HL-60 (cell line): ENCODE data around the gene CDH23.
A peak's percentile ranks its signal among the peaks of the same experiment; 100 is the strongest.

Experiments used
- DNase-seq, 2 experiments: peaks; one replicate each; pipeline ENCODE4 v3.0.0-alpha.2; 2010 to 2020; ENCODE audit warnings: low read depth in 1 of 2, low spot score in 1 of 2
- H3K27ac ChIP-seq: fragments of 250-450 bp; sonication (Bioruptor Pico); replicated peaks from 2 replicates; pipeline ENCODE4 v1.5.1; 2020; ENCODE audit warnings: mild to moderate bottlenecking, moderate library complexity
- H3K27me3 ChIP-seq: fragments of 250-450 bp; sonication (Bioruptor Pico); 2 replicates; pipeline ENCODE4 v1.5.1; 2021; ENCODE audit warnings: mild to moderate bottlenecking, moderate library complexity; ENCODE audit not compliant: insufficient read depth, poor library complexity, severe bottlenecking
- H3K4me3 ChIP-seq: replicated peaks from 2 replicates; pipeline ENCODE4 v1.5.1; 2011; ENCODE audit warnings: mild to moderate bottlenecking, control low read depth, low read length; ENCODE audit not compliant: insufficient read depth
- GABPA ChIP-seq: IDR thresholded peaks from 2 replicates; pipeline ENCODE4 v1.6.1; 2012; ENCODE audit warnings: low read depth
- POLR2AphosphoS5 ChIP-seq: IDR thresholded peaks from 2 replicates; pipeline ENCODE4 v1.6.1; 2012; ENCODE audit warnings: low read depth
- REST ChIP-seq: IDR thresholded peaks from 2 replicates; pipeline ENCODE4 v1.6.1; 2012; ENCODE audit warnings: low read depth; ENCODE audit not compliant: insufficient replicate concordance
- SPI1 ChIP-seq: IDR thresholded peaks from 2 replicates; pipeline ENCODE4 v1.6.1; 2012; ENCODE audit warnings: low read depth, mild to moderate bottlenecking, borderline replicate concordance
- TF ChIP-seq, protein P1 (sequence below): IDR thresholded peaks from one replicate; pipeline ENCODE4 v1.5.1; 2011; ENCODE audit warnings: low read length, control low read depth, inconsistent platforms; ENCODE audit not compliant: insufficient read depth

CDH23 gene

DNA sequence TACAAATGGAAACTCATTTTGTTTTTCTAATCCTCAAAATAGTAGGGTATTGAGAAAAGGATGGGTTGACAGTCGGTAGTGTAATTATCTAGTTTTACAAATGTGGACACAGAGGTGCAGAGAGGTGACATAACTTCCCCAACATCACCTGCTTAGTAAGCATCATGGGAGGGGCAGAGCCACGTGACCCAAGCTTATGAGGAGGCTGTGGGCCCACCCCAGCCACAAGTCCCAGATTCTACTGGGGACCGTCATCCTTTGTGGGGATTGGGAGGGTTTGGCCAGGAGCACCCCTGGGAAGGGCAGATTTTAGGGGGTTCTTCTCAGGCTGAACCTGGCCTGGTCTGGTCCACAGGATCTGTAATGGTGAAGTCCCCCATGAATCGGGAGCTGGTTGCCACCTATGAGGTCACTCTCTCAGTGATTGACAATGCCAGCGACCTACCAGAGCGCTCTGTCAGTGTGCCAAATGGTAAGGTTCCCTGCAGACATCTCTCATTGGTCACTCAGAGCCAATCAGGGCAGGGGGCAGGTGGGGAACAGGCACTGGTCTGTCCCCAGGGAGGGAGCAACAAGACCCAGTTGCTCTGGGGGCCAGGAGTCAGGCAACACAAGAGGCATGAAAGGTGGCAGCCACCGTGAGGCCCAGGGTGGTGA is 400.2 kb downstream of the CDH23 start:
- Histone ChIP-seq H3K27ac (peak overlapping the region; percentile 60; the same call in 1 of the 2 replicates), H3K4me3 (no peak overlapping the region), H3K27me3 (no peaks in the 10 kb centered on the region)
- TF ChIP-seq, protein P1, sequence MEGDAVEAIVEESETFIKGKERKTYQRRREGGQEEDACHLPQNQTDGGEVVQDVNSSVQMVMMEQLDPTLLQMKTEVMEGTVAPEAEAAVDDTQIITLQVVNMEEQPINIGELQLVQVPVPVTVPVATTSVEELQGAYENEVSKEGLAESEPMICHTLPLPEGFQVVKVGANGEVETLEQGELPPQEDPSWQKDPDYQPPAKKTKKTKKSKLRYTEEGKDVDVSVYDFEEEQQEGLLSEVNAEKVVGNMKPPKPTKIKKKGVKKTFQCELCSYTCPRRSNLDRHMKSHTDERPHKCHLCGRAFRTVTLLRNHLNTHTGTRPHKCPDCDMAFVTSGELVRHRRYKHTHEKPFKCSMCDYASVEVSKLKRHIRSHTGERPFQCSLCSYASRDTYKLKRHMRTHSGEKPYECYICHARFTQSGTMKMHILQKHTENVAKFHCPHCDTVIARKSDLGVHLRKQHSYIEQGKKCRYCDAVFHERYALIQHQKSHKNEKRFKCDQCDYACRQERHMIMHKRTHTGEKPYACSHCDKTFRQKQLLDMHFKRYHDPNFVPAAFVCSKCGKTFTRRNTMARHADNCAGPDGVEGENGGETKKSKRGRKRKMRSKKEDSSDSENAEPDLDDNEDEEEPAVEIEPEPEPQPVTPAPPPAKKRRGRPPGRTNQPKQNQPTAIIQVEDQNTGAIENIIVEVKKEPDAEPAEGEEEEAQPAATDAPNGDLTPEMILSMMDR: no peak
- peak; percentile 7 for TF ChIP-seq REST
- DNase-seq: no peak

DNA sequence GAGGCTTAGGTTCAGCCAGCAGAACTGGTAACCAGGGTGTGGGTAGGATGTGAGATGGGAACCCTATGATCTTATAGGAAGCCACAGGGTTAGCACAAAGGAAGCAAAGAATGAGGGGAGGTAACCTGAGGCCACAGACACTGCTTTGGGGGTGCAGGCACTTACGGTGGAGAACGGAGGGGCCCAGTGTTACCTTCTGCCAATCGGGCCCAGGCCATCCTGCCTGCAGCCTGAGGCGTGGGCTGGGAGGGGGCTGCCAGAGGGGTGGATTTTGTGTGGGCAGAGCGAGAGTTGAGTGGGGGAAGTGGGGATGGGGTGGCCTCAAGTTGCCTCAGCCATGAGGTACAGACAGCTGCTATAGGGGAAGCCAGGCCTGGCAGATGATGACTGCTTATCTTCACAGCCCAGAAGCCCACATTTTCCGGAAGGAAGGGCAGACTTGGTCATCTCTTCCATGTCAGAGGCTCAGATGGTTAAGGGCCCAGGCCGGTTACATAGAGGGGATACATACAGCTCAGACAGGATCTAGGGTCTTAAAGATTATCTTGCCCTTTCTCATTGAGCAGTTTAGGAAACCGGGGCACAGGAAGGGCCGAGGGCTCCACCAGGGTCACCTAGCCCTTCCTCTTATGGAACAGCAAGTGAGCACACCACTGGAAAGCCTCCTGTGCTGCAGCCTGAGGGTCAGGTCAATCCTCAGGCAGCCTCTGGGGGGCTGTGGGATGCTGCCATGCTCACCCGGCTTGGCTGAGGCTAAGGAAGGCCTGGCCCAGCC is 401.0 kb downstream of the CDH23 start:
- TF ChIP-seq, protein P1: no peak
- peak; percentile 71; the same call in 1 of the 2 replicates for TF ChIP-seq SPI1
- peak; percentile 99 for TF ChIP-seq POLR2AphosphoS5
- peak; percentile 50 for TF ChIP-seq REST
- 0 out of 2 replicates have a peak, but pooled peaks have one; percentile 19 for TF ChIP-seq GABPA
- Histone ChIP-seq H3K4me3 (no peak overlapping the region), H3K27ac (peak overlapping the region; percentile 60), H3K27me3 (no peaks in the 10 kb centered on the region)
- peak; percentile 45 to 89 for DNase-seq

- TF ChIP-seq SPI1: no peak
- no peak for TF ChIP-seq POLR2AphosphoS5
- no peak for TF ChIP-seq GABPA
- TF ChIP-seq, protein P1: no peak
- no peak for TF ChIP-seq REST
- Histone ChIP-seq H3K27ac (peak overlapping the region; percentile 60), H3K27me3 (no peaks in the 10 kb centered on the region), H3K4me3 (no peak overlapping the region)
- DNase-seq: no peak
Measured at GRCh38 chr10:71798308-71798624, 401.5 kb downstream of the CDH23 start.
